T47D (cell line): Measurements from ENCODE around the gene DRD4.
"Not testable (repeated sequence)": the region's sequence is repeated elsewhere in the genome, so short reads cannot be mapped to it uniquely, and the experiment has no call there.

Source experiments
- DNase-seq, 2 experiments: peaks; one replicate each; pipeline versions ENCODE4 v3.0.0 to v3.0.0-alpha.2; 2011 to 2012; ENCODE audit warnings: low read depth in 1 of 2, low spot score in 1 of 2
- JUND ChIP-seq: IDR thresholded peaks from 2 replicates; pipeline ENCODE4 v1.6.1; 2012; ENCODE audit warnings: low read depth
- in situ Hi-C: cut with HindIII; loops from 2 replicates; pipeline ENCODE4 v1.10.0; 2016; ENCODE audit warnings: low sequenced_read_pairs, low pct_unique_long_range_greater_than_20kb

Gene DRD4

DNA sequence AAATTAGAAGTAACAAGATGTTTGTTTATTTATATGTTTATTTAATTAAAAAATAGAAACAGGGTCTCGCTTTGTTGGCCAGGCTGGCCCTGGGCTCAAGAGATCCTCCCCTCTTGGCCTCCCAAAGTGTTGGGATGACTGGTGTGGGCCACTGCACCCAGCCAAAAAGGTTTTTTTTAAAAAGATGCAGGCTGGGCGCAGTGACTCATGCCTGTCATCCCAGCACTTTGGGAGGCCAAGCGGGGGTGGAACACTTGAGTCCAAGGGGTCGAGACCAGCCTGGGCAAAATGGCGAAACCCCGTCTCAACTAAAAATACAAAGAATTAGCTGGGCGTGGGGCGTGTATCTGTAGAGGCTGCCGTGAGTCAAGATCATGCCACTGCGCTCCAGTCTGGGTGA is 13.4 kb downstream of the DRD4 start:
- TF ChIP-seq JUND, result no peak
- in situ Hi-C loops, result no loop called here
- no peak for DNase-seq

DNA sequence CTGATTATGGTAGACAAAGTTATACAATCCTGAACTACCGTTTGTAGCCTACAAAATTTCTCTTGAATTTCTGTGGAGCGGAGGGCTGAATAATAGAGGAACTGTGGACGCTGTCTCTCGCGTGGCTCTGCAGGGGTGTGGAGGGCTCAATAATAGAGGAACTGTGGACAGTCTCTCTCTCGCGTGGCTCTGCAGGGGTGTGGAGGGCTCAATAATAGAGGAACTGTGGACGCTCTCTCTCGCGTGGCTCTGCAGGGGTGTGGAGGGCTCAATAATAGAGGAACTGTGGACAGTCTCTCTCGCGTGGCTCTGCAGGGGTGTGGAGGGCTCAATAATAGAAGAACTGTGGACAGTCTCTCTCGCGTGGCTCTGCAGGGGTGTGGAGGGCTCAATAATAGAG is 16.1 kb downstream of the DRD4 start:
- DNase-seq, in situ Hi-C loops: not testable (repeated sequence)

DNA sequence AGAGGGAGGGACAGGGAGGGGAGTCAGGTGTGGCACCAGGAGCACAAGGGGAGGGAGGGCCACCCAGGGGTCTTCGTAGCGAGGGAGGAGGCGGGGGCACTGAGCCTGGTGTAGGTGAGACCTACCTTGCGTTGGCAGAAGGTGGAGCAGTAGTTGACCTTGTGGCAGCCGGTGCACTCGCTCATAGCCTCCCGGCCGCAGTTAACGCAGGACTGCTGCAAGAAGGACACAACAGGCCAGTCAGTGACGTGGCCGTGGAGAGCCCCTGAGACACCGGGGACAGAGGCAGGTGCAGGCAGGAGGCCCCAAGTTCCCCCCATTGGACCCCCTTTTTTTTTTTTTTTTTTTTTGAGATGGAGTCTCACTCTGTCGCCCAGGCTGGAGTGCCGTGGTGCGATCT is 16.8 kb downstream of the DRD4 start:
- no peak for TF ChIP-seq JUND
- in situ Hi-C loops, result no loop called here
- no peak for DNase-seq

DNA sequence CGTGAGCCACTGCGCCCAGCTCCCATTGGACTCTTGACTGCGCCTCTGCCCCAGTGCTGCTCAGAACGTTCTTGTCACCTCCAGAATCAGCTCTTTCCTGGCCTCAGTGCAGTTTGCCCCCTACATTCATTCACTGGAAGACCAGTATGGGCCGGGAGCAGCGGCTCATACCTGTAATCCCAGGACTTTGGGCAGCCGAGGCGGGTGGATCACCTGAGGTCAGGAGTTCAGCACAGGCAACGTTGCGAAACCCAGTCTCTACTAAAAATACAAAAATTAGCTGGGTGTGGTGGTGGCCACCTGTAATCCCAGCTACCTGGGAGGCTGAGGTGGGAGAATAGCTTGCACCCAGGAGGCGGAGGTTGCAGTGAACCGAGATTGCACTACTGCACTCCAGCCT is 17.4 kb downstream of the DRD4 start:
- in situ Hi-C loops, result not testable (repeated sequence)

DNA sequence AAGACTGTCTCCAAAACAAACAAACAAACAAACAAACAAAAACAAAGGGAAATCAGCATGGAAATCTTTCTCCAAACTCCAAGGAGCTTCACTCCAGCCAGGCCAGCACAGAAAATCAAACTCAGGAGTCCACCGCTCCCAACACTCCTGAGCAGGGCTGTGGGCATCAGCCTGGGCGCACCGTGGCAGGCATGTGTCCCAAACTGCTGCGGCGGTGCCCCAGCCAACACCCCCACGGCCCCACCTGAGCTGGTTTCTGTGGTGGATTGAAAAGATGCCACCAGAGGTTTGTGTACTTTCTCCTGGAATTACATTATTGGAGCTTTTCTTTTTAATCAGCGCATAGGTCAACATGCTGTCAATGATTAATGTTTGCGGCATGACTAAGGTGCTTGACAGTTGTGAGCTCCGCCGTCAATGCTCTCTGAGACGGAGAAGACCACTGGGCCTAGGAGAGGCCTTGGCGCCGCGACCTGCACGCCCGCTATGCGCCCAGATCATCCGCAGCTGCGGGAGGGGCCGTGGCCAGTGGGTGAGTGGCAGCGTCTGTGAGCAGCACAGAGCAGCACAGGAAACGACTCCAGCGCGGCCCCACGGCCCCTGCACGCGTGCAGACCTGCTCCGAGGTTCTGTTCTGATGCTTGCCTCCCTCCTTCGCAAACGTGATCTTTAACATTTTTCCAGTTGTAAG is 18.1 kb downstream of the DRD4 start:
- TF ChIP-seq JUND, result no peak
- in situ Hi-C loops, result no loop called here
- DNase-seq, result no peak

More for the DNA sequence above, 17.4 kb downstream of the DRD4 start:
- not testable (repeated sequence) for DNase-seq

DNA sequence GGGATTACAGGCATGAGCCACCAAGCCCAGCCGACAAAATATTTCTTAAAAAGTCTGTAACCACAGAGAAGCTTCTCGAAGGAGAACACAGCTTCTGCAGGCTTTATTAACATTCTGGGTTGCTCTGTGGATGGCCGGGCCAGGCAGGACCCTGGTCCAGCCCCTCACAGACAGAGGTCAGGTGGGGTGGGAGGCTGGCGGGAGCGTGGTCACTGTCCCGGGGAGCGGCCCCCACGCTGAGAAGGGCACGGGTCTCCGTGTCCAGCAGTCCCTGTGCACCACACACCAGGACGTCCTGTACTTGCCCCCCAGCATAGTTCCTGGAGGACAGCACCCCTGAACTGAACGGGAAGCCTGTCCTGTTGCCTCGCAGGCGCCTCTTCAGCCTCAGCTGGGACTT is 19.4 kb downstream of the DRD4 start:
- in situ Hi-C loops, result no loop called here
- DNase-seq, result no peak
- no peak for TF ChIP-seq JUND

DNA sequence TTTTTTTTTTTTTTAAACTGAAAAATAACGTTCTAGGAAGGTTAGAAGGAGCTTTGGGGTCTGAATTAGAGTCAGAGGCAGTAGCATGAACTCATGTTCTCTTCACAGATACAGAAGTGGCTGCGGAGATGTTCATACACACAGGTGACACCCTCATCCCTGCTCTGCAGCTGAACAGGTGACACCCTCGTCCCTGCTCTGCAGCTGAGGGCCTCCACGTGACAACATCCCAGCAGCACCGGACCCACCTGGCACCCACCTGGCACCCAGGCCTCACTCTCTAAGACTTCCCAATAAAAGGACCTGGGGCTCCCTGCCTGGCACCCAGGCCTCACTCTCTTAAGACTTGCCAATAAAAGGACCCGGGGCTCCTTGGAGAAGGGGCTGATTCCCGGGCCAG is 19.8 kb downstream of the DRD4 start:
- no peak for DNase-seq

DNA sequence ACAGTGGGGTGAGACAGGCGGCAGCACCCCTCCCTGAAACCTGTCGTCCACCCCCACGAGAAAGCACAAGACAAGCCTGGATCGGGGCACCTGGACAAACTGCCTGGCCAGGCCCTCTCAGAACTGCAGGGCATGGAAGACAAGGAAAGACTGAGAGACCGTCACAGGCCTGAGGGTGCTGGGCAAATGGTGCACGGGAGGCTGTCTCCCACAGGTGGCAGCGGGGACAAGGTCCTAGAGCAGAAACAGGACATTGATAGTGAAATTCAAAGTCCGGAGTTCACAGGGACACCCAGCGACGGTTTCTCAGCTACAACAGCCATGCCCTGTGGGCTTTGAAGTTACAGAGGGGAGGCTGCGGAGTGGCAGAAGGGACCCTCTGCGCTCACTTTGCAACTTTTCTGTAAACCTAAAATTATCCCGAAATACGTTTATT is 20.6 kb downstream of the DRD4 start:
- no peak for DNase-seq
- in situ Hi-C loops, result no loop called here
- TF ChIP-seq JUND, result no peak

More for the DNA sequence above, 19.8 kb downstream of the DRD4 start:
- TF ChIP-seq JUND, result no peak
- in situ Hi-C loops, result no loop called here

DNA sequence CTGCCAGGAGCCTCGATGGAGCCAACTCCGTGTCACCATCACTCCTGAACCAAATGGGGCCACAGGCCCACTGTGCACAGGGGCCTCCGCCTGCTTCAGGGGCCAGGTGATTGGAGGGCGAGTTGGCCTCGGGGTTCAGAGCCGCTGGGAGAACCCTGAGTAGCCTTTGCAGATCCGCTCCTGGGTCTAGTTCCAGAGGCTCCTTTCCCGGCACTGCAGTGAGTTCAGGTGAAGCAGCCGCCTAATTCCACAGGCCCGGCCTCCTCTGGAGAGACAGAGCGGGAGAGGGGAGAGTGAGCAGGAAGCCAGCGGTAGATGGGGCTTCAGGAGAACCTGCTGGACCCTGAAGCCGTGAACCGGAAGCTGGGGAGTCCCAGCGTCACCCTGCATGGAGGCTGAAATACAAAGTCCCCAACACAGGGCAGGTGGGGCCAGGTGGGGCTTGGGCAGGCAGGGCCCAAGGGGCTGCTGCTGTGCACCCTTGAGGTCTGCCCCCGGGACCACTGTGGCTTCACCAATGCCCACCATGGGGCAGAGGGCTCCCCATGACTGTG is 22.5 kb downstream of the DRD4 start:
- no peak for TF ChIP-seq JUND
- in situ Hi-C loops, result no loop called here
- no peak for DNase-seq

DNA sequence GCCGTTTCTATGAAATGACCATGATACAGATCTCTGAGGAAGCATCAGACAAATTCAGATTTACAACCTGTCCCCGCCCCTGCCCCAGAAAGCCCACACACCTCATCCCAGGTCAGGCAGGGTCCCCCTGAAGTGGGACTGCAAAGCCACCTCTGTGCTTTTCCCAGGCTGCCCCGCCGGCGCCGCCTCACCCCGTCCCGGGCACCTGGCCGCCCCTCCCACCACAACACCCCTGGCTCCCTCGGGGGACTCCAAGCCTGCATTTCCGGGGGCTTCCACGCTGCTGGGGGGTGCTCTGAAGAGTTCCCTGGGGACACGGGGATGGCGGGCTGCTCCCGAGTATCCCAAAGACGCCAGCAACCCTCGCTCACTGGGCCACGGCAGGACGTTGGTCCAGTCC is 23.2 kb downstream of the DRD4 start:
- TF ChIP-seq JUND, result no peak
- in situ Hi-C loops, result no loop called here
- DNase-seq, result no peak

DNA sequence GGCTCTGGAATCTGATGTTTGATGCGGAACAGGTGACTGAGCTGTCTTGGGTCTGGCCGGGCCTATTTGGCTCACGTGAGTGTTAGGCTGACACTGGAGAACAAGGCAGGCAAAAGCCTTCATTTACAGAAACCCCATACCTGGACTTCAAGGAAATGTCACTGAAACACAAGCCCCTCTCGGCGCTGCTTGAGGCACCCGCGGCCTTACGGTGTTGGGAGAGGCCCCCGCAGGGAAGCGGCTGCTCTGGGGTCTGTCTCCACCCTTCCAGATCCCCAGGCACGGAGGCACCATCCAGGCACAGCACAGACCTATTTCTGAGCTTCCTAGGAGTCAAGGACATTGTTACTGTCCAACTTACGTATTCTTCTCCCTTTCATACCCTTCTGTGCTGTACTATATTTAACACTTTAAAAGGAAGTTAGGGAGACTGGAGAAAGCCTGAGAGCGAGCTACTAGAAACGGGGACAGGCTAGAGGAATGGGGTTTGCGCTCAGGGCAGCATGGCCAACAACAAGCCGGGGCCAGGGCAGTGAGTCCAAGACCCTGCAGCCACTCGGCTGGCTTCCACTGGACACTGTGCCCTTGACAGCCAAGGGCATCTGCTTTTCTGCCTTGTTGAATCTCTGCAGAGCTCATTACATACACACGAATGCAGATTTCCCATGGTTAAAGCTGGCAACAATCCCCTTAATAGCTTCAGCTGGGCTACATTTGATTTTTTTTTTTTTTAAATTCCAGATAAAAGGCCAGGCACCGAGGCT is 23.8 kb downstream of the DRD4 start:
- in situ Hi-C loops, result no loop called here
- no peak for TF ChIP-seq JUND
- DNase-seq, result no peak

DNA sequence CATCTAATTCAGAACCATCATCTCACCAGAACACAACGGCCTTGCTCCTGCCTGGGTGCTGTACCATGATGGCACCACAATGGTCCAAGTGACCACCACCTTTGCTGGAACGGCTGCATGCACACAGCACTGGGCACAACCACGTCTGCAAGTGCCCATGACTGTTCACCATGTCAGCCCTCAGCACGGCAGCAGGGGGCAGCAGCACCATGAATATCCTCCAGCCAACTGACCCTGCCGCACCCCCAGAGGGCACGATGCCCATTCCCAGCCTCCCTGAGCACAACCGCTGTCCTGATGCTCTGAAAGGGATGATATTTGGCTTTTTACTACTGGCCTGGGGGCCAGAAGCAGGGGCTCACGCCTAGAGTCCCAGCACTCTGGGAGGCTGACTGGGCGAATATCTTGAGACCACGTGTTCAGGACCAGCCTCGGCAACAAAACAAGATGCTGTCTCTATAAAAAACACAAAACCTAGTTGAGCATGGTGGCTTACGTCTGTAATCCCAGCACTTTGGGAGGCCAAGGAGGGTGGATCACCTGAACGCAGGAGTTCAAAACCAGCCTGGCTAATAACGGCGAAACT is 25.7 kb downstream of the DRD4 start:
- TF ChIP-seq JUND, result no peak
- peak; percentile 53 to 72 for DNase-seq
- in situ Hi-C loops, result no loop called here
